NOMO-1 treated with dmso at 0.1 percent for 144 hours (cell line): Measurements from ENCODE around the gene SLC26A8.

Experiments
- DNase-seq: peaks from one replicate; lab custom pipeline; 2025; ENCODE audit not compliant: unreplicated experiment; lab: John Stamatoyannopoulos, UW

Gene SLC26A8, protein sequence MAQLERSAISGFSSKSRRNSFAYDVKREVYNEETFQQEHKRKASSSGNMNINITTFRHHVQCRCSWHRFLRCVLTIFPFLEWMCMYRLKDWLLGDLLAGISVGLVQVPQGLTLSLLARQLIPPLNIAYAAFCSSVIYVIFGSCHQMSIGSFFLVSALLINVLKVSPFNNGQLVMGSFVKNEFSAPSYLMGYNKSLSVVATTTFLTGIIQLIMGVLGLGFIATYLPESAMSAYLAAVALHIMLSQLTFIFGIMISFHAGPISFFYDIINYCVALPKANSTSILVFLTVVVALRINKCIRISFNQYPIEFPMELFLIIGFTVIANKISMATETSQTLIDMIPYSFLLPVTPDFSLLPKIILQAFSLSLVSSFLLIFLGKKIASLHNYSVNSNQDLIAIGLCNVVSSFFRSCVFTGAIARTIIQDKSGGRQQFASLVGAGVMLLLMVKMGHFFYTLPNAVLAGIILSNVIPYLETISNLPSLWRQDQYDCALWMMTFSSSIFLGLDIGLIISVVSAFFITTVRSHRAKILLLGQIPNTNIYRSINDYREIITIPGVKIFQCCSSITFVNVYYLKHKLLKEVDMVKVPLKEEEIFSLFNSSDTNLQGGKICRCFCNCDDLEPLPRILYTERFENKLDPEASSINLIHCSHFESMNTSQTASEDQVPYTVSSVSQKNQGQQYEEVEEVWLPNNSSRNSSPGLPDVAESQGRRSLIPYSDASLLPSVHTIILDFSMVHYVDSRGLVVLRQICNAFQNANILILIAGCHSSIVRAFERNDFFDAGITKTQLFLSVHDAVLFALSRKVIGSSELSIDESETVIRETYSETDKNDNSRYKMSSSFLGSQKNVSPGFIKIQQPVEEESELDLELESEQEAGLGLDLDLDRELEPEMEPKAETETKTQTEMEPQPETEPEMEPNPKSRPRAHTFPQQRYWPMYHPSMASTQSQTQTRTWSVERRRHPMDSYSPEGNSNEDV

DNA sequence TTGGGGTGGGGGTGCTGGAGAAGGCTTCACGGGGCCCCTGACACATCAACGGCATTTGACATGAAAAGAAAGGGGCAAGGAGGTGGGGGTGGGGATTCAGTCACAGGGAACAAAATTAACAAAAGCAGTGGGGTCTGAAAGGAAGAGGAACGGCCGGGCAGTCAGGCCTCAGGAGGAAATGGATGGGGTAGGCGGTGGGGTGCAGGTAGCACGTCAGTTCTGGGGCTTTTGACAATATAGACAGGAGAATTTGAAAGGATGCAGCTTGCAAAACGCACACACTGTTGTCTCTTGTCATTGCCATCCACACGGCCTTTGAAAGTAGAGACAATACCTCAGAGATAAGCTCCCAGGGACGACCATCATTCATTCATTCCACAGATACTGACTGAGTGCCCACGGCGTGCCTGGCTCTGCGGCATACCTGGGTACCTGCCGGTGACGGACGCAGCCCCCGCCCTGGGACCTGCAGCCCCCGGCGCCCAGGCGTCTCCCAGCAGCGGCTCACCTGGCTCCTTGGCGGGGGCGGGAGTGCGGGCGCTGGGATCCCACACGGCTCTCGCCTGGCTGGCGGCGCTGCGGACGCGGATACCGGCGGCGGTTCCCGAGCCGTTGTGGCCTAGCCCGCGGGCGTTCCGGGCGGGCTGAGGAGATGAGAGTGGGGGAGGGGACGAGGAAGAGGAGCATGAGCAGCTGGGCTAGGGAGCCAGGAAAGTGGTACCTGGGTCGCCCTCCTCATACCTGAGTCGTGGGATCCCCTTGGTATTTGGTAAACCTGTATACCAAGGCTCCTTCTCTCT lies at the start of gene SLC26A8:
SLC26A8 (minus strand) TSS at position 646 of the 800 bp plus-strand sequence. CDS start 4,934 bp downstream, outside the sequence.
- no peak for DNase-seq

GRCh38 chr6:36073587-36073986 lies 49.1 kb upstream of the SLC26A8 start:
- no peak for DNase-seq

DNA sequence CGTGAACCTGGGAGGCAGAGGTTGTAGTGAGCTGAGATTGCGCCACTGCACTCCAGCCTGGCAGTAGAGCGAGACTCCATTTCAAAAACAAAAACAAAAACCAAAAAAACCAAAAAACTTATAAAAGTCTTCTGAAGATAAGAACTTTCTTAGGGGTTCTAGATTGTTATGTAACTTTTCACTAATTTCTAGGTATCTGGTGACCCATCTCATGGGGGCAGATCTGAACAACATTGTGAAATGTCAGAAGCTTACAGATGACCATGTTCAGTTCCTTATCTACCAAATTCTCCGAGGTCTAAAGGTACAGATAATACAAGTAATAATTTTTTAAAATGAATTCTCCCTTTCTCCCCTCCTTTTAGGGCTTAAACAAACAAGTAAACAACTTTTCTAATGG lies 48.2 kb upstream of the SLC26A8 start:
- no peak for DNase-seq

DNA sequence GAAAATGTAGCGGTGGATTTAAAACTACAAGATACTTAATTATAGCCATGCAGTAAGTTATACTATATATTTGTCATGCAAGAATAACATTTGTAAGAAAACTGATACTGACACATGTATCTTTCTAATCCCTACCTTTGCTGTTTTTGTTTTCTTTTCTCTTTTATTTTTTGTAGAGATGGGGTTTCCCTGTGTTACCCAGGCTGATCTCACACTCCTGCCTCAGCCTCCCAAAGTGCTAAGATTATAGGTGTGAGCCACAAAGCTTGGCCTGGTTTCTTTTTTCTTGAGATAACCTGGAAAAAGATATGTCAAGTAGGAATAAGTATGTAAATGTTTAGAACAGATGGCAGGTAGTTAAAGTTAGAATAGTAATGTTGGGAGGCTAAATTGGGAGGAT lies 47.3 kb upstream of the SLC26A8 start:
- no peak for DNase-seq

- no peak for DNase-seq
These were observed 46.8 kb upstream of the SLC26A8 start for GRCh38 chr6:36071281-36071680.

GRCh38 chr6:36070252-36070651 lies 45.8 kb upstream of the SLC26A8 start:
- no peak for DNase-seq

DNA sequence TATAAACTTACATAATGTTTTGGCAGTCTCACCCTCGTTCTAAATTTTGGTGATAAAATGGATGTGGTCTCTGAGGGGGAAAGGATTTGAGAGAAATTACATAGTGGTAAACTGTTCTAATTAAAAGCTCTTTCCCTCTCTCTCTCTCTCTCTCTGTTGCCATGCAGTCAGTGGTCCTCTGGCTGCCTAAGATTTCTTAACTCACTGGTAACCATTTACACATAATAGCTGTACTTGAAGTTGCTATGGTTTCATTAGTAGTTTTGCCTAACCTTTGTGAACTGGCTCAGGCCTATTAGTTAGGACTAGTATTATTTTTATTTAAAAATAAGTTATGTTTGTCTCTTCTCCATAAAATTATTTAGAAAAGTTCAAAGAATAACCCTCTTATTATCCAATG lies 45.1 kb upstream of the SLC26A8 start:
- DNase-seq, result no peak

- no peak for DNase-seq
These were observed 44.1 kb upstream of the SLC26A8 start for GRCh38 chr6:36068586-36068985.

DNA sequence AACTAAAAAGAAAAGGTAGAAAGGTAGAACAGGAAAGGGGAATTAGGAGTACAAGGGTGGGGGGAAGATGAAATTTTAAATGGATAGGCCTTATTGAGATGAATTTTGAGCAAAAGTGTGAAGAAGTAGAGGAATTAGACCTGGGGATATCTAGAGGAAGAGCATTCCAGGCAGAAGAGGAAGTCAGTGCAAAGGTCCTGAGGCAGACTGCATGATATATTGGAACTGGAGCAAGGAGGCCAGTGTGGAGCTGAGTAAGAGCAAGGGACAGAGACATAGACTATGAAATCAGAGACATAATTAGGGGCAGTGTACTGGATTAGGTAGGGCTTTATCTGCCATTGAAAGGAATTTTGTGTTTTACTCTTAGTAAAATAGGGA lies 43.6 kb upstream of the SLC26A8 start:
- no peak for DNase-seq

DNA sequence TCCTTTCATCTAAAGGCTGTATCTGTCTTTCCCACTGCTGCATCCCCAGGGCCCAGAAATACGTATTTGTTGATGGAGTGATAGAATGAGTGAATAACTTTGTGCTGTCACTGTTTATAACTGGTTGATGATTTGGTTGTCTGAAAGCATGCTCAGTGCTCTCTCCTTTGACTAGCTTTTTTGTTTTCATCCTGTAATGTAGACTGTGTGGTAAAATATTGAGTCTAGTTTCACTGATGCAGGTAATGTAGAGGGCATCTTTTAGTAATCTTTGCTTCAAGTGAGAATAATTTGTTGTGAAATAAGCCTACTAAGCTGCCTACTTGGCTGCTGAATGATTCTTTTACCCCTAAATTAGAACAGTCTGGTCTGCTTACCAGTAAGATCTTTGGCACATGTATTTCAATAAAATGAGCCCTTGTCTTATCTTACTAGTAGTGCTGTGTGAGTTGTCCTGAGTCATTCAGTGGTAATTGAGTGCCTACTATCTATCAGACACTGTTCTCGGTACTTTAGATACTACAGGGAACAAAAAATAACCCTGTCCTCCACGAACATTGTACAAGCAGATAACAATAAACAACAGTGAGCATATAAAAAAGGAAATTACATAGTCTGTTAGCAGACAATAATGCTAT lies 43.1 kb upstream of the SLC26A8 start:
- no peak for DNase-seq

GRCh38 chr6:36066817-36067216 lies 42.4 kb upstream of the SLC26A8 start:
- DNase-seq, result no peak

- DNase-seq, result no peak
These were observed 41.5 kb upstream of the SLC26A8 start for GRCh38 chr6:36065916-36066315.

- DNase-seq, result no peak
These were observed 40.4 kb upstream of the SLC26A8 start for GRCh38 chr6:36064770-36065396.

DNA sequence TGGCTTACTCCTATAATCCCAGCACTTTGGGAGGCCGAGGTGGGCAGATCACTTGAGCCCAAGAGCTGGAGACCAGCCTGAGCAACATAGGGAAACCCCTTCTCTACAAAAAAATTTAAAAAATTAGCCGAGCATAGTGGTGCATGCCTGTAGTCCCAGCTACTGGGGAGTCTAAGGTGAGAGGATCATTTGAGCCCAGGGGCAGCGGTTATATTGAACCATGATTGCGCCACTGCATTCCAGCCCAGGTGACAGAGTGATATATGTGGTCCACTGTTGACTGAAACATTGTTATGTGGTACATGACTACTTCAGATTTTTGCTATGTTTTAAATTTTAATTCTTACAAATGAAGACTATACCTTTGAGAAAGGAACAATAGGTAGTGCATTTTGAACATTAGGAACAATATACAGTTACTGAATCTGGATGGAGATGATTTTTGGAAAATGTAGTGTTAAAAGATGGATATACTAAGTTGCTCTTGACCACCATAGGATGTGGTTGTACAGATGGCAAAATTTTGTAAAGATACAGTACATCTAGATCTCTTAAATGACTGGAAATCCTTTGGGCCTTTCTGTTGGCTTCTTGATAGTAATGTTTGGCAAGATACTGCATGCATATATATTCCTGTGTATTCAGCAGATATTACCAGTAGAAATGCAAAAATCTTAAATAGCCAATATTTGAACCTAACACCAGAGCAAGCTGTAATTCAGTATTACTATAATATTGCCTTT lies 39.0 kb upstream of the SLC26A8 start:
- DNase-seq, result no peak

- DNase-seq, result no peak
These were observed 37.8 kb upstream of the SLC26A8 start for GRCh38 chr6:36062247-36062646.

DNA sequence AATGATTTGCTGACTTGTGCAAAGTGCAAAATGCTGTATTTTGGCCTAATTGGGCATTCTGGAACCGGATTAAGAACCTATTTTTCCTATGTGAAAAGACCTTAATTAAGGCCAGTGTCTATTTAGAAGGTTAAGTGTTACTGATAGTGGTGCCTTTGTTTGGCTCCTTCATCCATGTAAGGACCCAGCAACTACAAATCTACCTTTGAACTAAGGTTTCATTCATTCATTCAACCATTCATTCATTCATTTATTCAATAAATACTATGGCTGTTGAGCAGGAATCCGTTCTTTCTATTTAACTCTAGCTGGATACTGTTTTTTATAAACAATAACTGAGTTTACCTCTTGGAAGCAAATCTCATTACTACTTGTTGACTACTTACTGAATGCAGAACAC lies 36.8 kb upstream of the SLC26A8 start:
- DNase-seq, result no peak

GRCh38 chr6:36056178-36056577 lies 31.7 kb upstream of the SLC26A8 start:
- no peak for DNase-seq

- no peak for DNase-seq
These were observed 30.5 kb upstream of the SLC26A8 start for GRCh38 chr6:36054956-36055355.

GRCh38 chr6:36054415-36054814 lies 30.0 kb upstream of the SLC26A8 start:
- DNase-seq, result no peak

- DNase-seq, result no peak
These were observed 29.4 kb upstream of the SLC26A8 start for GRCh38 chr6:36053878-36054277.
